NCI-H2196 (cell line): ENCODE data around the gene MPV17.
A peak's percentile ranks its signal among the peaks of the same experiment; 100 is the strongest.
"Not testable (repeated sequence)": the region's sequence is repeated elsewhere in the genome, so short reads cannot be mapped to it uniquely, and the experiment has no call there.

ENCODE experiments used
- DNase-seq: peaks from one replicate; lab custom pipeline; 2025; ENCODE audit not compliant: unreplicated experiment; lab: John Stamatoyannopoulos, UW

The MPV17 gene

DNA sequence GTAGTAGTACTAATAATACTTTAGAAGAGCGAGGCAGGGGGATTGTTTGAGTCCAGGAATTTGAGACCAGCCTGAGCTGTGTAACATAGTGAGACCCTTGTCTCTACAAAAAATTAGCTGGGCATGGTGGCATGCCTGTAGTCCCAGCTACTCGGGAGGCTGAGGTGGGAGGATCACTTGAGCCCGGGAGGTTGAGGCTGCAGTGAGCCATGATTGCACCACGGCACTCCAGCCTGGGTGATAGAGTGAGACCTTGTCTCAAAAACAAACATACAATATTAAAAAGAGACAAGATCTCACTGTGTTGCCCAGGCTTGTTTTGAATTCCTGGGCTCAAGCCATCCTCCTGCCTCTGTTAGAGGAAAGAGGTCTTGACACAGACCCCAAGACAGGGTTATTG is 22.3 kb downstream of the MPV17 start:
- DNase-seq: not testable (repeated sequence)

- DNase-seq: peak; percentile 39
Observed at GRCh38 chr2:27298391-27299080, 24.4 kb downstream of the MPV17 start.

- DNase-seq: no peak
Observed at GRCh38 chr2:27297195-27297594, 25.7 kb downstream of the MPV17 start.

DNA sequence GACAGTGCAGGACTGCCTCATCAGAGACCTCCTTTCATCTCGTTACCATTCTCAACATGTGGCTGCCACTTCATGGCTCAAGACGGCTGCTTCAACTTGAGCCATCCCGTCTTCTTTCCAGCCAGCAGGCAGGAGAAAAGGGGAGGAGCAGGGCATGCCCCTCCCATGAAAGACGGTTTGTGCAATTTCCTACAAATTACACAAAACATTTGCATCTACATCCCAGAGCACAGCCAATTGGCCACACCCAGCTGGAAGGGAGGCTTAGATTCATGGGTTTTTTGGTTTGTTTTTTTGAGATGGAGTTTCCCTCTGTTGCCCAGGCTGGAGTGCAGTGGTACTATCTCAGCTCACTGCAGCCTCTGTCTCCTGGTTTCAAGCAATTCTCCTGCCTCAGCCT is 26.4 kb downstream of the MPV17 start:
- no peak for DNase-seq

DNA sequence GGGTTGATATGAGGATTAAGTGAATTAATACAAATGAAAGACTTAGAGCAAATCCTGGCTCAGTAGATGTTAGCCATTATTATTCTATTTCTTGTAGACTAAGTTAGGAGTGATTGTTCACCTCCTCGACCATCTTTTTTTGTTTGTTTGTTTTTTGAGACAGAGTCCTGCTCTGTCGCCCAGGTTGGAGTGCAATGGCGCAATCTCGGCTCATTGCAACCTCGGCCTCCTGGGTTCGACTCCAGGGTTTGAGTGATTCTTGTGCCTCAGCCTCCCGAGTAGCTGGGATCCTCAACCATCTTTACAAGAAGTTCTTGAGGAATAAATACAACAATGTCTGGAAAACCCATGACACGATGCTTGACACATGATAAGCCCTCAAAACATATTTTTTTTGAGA is 28.0 kb downstream of the MPV17 start:
- DNase-seq: no peak

- no peak for DNase-seq
Observed at GRCh38 chr2:27291865-27292264, 31.0 kb downstream of the MPV17 start.

DNA sequence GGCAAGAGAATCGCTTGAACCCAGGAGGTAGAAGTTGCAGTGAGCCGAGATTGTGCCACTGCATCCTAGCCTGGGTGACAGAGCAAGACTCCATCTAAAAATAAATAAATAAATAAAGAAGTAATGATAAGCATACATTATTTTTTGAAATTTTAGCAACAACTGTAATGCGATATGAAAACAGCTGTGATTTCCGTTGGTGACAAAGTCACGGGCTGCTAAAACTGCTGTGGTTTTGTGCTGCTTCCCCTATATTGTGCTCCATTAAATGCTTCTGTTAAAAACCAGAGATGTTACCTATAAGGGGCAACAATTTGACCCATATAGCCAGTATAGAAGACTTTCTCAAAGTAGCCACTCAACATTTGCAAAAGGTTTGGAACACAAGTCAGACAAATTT is 32.3 kb downstream of the MPV17 start:
- no peak for DNase-seq

DNA sequence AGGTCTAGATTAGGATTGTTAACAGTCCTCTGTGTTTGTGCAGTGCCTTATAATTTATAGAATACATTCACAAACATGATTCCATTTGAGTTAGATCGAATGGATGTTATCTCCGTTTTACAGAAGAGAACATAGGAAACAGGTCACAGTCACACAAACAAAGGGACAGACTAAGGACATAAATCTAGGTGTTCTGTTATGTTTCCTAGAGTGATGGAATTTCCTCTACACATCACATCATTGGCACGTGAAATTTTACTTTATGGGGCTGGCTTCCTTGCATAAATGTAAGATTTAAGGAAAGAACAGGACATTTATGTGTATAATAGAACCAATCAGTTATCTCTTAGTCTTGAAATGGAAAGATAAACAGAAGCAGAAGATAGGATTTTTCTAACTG is 34.3 kb downstream of the MPV17 start:
- no peak for DNase-seq

DNA sequence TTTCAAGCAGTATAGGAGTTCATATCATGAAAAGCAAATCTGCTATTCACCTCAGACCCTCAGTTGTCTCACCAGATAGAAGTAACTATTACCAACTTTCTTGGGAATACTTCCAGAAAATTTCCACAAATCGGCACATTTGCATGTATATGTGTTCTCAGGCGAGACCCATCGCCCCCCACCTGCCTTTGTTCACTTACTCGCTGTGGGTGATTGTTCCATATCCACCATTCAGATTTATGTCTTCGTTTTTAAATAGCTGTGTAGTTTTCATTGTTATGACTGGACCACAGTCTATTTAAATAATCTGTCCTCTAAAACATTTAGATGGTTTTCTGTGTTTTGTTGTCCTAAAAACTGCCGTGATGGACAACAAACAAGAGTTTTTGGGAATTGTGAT is 37.4 kb downstream of the MPV17 start:
- no peak for DNase-seq

GRCh38 chr2:27284996-27285395 is 37.9 kb downstream of the MPV17 start:
- no peak for DNase-seq

DNA sequence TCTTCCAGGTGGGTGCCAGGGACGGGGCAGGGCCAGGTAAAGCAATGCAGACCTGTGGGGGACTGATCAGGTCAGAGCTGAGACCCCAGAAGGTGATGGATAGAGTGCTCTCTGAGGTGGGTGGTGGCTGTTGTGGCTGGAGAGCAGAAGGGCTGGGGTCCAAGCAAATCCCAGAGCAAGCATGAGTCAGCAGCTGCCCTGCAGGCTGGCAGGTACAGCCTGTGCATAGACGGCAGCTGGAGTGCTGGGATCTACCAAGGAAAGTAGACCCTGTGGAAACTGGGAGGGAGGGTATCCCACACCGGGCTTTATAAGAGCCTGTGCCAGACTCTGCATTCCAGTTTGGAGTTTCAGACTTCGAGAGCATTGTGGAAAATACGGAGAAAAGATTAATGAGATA is 40.0 kb downstream of the MPV17 start:
- no peak for DNase-seq

DNA sequence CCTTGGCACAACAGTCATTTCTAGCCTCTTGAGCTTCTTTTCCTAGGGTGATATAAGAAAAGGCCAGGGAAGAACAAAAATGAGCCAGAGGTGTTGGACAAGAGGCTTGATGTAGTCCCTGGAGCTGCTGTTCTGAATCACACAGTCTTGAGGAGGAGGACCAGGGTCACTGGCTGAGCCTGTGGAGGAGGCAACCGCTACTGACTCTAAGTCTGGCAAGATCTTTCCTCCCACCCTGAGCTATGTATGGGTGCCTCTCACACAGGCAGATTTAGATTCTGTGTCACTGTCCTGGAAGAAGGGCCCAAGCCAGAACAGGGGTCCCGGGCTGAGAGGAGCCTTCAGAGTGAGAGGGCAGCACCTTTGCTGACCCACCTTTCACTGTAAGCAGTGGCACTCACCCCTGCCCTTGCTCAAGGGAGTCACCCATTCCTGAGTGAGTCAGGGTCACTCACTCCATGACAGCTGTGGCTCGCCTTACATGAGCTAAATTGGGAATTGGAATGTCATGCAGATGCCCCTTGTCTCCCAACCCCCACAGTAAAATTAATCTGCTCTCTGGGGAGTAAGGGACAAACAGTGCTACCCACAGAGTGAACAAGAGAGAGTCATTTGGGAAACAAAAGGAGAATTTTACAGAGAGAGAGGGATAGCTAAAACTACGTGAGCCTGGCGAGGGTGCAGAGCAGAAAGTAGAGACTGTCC is 40.9 kb downstream of the MPV17 start, which contains the start of gene TRIM54:
TSS of gene TRIM54 (plus strand) at position 575 of the 705 bp plus-strand sequence. CDS start 303 bp downstream, outside the sequence.
- no peak for DNase-seq

- DNase-seq: no peak
Observed at GRCh38 chr2:27281442-27281841, 41.5 kb downstream of the MPV17 start.

GRCh38 chr2:27280826-27281225 is 42.1 kb downstream of the MPV17 start:
- DNase-seq: no peak

DNA sequence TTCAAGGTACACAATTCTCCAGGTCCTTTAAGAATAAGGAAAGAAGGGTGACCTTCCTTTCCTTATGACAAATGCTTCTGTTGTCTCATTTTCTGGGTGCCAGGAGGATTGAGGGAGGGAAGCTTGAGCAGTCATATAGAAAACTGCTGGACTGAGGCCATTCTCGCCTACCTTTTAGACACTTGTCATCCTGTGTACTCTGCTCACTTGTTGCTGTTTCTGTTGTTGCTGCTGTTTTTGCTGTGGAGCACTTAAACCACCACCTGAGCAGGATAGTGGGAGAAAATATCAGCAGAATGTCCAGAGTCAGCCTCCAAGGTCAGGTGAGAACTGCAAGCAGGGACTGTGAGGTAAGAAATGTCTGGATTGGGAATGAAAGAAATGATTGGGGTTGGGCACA is 44.9 kb downstream of the MPV17 start:
- DNase-seq: no peak

DNA sequence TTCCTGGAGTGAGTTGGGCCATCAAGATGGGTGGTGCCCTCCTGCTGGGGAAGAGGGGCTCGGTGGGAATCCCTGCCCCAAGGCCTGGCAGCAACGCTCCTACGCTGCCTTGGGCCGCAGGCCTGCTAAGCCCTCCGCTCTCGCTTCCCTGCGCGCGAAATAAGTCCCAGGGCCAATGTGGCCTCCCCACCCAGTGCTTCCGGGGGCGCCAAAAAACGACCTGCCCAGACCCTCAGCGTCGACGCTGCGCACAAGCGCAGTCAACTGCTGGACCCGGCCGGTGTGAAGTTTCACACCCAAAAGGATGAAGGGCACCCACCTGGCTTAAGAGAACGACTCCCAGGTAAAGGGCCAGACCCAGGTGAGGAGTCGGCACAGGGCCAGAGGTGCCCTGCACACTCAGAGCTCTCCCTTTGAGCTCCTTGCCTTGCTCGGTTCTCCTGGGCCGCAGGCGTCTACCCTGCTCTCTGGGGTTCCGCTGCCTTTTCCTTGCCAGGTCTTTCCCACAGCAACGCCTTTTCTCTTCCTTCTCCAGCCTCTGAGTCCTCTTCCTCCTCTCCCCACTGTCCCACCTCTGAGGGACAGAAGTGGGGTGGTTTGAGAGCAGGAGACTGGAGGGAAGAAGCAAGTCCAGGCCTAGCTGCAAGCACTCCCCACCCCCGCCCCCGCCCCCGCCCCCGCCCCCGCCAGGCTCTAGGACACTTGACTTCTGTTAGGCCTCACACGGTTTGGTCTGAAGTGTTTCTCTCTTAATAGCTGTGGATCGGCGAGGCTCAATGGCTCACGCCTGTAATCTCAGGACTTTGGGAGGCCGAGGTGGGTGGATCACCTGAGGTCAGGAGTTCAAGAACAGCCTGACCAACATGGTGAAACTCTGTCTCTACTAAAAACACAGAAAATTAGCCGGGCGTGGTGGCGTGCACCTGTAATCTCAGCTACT is 47.4 kb downstream of the MPV17 start, which contains the start of gene DNAJC5G:
TSS of gene DNAJC5G (plus strand) at position 223 of the 940 bp plus-strand sequence. CDS start 1,296 bp downstream, outside the sequence.
- DNase-seq: no peak

DNA sequence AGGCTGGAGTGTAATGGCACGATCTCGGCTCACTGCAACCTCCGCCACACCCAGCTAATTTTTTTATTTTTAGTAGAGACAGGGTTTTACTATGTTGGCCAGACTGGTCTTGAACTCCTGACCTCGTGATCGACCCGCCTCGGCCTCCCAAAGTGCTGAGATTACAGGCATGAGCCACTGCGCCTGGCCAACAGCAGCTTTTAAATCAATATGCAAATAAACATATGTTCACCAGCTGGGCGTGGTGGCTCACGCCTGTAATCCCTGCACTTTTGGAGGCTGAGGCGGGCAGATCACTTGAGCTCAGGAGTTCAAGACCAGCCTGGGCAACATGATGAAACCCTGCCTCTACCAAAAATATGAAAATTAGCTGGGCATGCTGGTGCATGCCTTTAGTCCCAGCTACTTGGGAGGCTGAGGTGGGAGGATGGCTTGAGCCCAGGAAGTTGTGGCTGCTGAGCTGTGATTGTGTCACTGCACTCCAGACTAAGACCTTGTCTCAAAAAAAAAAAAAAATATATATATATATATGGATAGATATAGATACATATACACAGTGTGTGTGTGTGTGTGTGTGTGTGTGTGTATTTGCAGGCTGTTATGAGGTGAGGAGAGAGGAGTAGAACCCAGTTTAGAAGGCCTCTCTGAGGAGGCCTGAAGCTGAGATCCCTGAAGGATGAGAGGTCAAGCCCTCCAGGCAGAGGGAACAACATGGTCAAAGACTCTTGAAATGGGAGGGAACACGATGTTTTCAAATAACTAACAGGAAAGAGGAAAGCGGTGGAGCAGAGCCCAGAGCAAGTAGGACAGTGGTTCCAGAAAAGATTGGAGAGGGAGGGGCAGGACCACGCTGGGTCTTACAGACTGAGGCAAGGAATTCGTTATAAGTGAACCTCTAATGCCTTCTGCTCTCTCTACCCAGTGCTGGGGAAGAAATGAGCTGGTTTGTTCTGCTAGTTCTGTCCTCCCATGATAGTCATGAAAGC is 50.1 kb downstream of the MPV17 start:
- DNase-seq: not testable (repeated sequence)

DNA sequence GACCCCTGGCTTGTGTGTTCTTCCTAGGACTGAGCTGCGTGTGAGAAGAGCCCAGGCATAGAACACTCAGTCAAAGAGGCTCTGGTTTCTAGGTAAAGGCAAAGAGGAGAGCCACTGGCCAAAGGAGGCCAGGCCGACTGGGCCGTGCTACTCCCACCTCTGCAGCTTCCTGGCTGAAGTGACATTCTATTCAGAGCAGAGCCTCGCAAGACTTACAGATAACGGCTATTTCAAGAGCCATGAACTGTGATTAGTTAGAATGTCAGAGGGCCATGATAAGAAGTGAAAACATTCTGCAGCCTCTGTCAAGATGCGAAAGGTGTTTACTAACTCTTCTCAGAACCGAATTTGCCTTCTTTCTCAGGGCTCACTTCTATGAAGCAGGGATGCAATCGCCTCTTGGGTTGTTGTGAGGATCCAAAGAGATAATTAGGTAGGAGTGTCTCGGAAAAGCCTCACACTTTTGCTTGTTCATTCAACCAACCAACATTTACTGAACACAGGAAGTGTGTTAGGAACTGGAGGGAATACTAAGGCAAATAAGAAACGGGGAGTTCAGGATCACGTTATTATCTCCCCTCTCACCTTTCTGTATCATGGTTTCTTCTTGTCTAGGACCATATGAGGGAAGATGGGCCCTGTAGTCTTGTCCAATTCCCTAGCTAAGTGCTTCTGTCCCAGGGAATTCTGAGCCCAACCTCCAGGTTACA is 51.1 kb downstream of the MPV17 start:
- DNase-seq: no peak

DNA sequence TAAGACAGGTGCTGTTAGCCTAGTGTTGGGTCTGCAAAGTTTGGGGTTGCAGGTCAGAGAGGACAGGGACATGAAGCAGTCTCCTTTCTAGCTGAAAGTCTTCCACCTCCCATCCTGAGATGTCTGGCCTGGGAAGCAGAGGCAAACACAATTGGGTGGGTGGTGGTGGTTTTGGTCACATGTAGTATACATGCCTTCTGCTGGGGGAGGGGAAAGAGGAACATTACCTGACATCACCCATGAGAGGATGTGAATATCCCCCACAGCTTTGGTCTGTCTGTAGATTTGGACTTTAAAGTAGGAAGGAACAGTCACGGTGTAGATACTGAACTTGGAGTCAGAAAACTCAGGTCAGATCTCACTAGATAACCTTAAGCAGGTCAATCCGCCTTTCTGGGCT is 52.2 kb downstream of the MPV17 start:
- no peak for DNase-seq

- no peak for DNase-seq
Observed at GRCh38 chr2:27270131-27270530, 52.8 kb downstream of the MPV17 start.
